T-helper 1 cell treated with Interleukin-12 subunit alpha and Interleukin-12 subunit beta and Interleukin-4 antibody, amounts not matched to agents 30 μg/mL and 1 μg/mL, for 36 hours (primary cell): ENCODE results near the gene NAA20.

Experiments
- H3K27ac Mint-ChIP-seq: one replicate; pipeline ENCODE4 v1.8.0; 2021; ENCODE audit warnings: mild to moderate bottlenecking, mixed read lengths
- H3K27me3 Mint-ChIP-seq: one replicate; pipeline ENCODE4 v1.8.0; 2021; ENCODE audit warnings: low read depth, mixed read lengths
- H3K36me3 Mint-ChIP-seq: one replicate; pipeline ENCODE4 v1.8.0; 2021; ENCODE audit warnings: low read depth, mixed read lengths
- H3K4me1 Mint-ChIP-seq: one replicate; pipeline ENCODE4 v1.8.0; 2021; ENCODE audit warnings: low read depth, mixed read lengths
- H3K4me3 Mint-ChIP-seq: one replicate; pipeline ENCODE4 v1.8.0; 2021; ENCODE audit warnings: mild to moderate bottlenecking, moderate library complexity, mixed read lengths
- H3K9me3 Mint-ChIP-seq: one replicate; pipeline ENCODE4 v1.8.0; 2021; ENCODE audit warnings: mixed read lengths

NAA20 gene

GRCh38 chr20:19977373-19977770 lies 39.8 kb upstream of the NAA20 start:
- Mint-ChIP-seq H3K4me1 (peaks cover 3% of the 10 kb centered on the region), H3K36me3 (no peaks in the 10 kb centered on the region)

GRCh38 chr20:19978511-19979210 lies 38.5 kb upstream of the NAA20 start:
- Mint-ChIP-seq H3K4me1 (peaks cover 3% of the 10 kb centered on the region), H3K27ac (no peak overlapping the region), H3K27me3 (peaks cover 3% of the 10 kb centered on the region), H3K4me3 (no peak overlapping the region), H3K9me3 (no peaks in the 10 kb centered on the region), H3K36me3 (no peaks in the 10 kb centered on the region)

More at GRCh38 chr20:19977373-19977770, 39.8 kb upstream of the NAA20 start:
- H3K27ac Mint-ChIP-seq: no peak overlapping the region
- H3K4me3 Mint-ChIP-seq: no peak overlapping the region
- H3K9me3 Mint-ChIP-seq: no peaks in the 10 kb centered on the region
- peaks cover 3% of the 10 kb centered on the region for H3K27me3 Mint-ChIP-seq

GRCh38 chr20:19981031-19981451 lies 36.1 kb upstream of the NAA20 start:
- Mint-ChIP-seq H3K27me3 (peaks cover 3% of the 10 kb centered on the region), H3K27ac (no peak overlapping the region), H3K36me3 (no peaks in the 10 kb centered on the region), H3K4me3 (no peak overlapping the region), H3K9me3 (no peaks in the 10 kb centered on the region), H3K4me1 (peaks cover 3% of the 10 kb centered on the region)

GRCh38 chr20:19986419-19986818 lies 30.7 kb upstream of the NAA20 start:
- H3K9me3 Mint-ChIP-seq: no peaks in the 10 kb centered on the region
- H3K27me3 Mint-ChIP-seq: no peaks in the 10 kb centered on the region
- no peaks in the 10 kb centered on the region for H3K4me1 Mint-ChIP-seq
- H3K27ac Mint-ChIP-seq: no peak overlapping the region
- H3K4me3 Mint-ChIP-seq: no peak overlapping the region
- no peaks in the 10 kb centered on the region for H3K36me3 Mint-ChIP-seq

- Mint-ChIP-seq H3K27me3 (no peaks in the 10 kb centered on the region), H3K4me3 (no peak overlapping the region), H3K4me1 (no peaks in the 10 kb centered on the region), H3K27ac (no peak overlapping the region), H3K36me3 (no peaks in the 10 kb centered on the region), H3K9me3 (no peaks in the 10 kb centered on the region)
Observed at GRCh38 chr20:19987046-19987445, 30.1 kb upstream of the NAA20 start.

- H3K27ac Mint-ChIP-seq: no peak overlapping the region
- H3K27me3 Mint-ChIP-seq: peaks cover 3% of the 10 kb centered on the region
- no peaks in the 10 kb centered on the region for H3K36me3 Mint-ChIP-seq
- no peaks in the 10 kb centered on the region for H3K9me3 Mint-ChIP-seq
- H3K4me1 Mint-ChIP-seq: no peaks in the 10 kb centered on the region
- H3K4me3 Mint-ChIP-seq: no peak overlapping the region
Observed at GRCh38 chr20:19990850-19991249, 26.3 kb upstream of the NAA20 start.

- H3K4me3 Mint-ChIP-seq: no peak overlapping the region
- peaks cover 3% of the 10 kb centered on the region for H3K27me3 Mint-ChIP-seq
- H3K4me1 Mint-ChIP-seq: no peaks in the 10 kb centered on the region
- no peaks in the 10 kb centered on the region for H3K9me3 Mint-ChIP-seq
- H3K27ac Mint-ChIP-seq: no peak overlapping the region
- no peaks in the 10 kb centered on the region for H3K36me3 Mint-ChIP-seq
Observed at GRCh38 chr20:19991308-19991707, 25.9 kb upstream of the NAA20 start.

- Mint-ChIP-seq H3K4me1 (no peaks in the 10 kb centered on the region), H3K9me3 (no peaks in the 10 kb centered on the region), H3K27me3 (peaks cover 3% of the 10 kb centered on the region), H3K36me3 (no peaks in the 10 kb centered on the region), H3K27ac (no peak overlapping the region), H3K4me3 (no peak overlapping the region)
Observed at GRCh38 chr20:19991854-19992253, 25.3 kb upstream of the NAA20 start.

- peaks cover 3% of the 10 kb centered on the region for H3K27me3 Mint-ChIP-seq
- no peak overlapping the region for H3K27ac Mint-ChIP-seq
- H3K9me3 Mint-ChIP-seq: no peaks in the 10 kb centered on the region
- no peaks in the 10 kb centered on the region for H3K4me1 Mint-ChIP-seq
- H3K4me3 Mint-ChIP-seq: no peak overlapping the region
- no peaks in the 10 kb centered on the region for H3K36me3 Mint-ChIP-seq
Observed at GRCh38 chr20:19992996-19993908, 23.9 kb upstream of the NAA20 start.

- H3K4me3 Mint-ChIP-seq: no peak overlapping the region
- H3K4me1 Mint-ChIP-seq: no peaks in the 10 kb centered on the region
- H3K36me3 Mint-ChIP-seq: no peaks in the 10 kb centered on the region
- H3K9me3 Mint-ChIP-seq: no peaks in the 10 kb centered on the region
- H3K27me3 Mint-ChIP-seq: peaks cover 7% of the 10 kb centered on the region
- no peak overlapping the region for H3K27ac Mint-ChIP-seq
Observed at GRCh38 chr20:19993958-19994669, 23.0 kb upstream of the NAA20 start.

GRCh38 chr20:19995220-19995863 lies 21.8 kb upstream of the NAA20 start:
- Mint-ChIP-seq H3K27me3 (peaks cover 16% of the 10 kb centered on the region), H3K9me3 (no peaks in the 10 kb centered on the region), H3K4me3 (no peak overlapping the region), H3K27ac (no peak overlapping the region), H3K4me1 (no peaks in the 10 kb centered on the region), H3K36me3 (no peaks in the 10 kb centered on the region)

GRCh38 chr20:19996222-19996621 lies 20.9 kb upstream of the NAA20 start:
- H3K36me3 Mint-ChIP-seq: no peaks in the 10 kb centered on the region
- peaks cover 23% of the 10 kb centered on the region for H3K27me3 Mint-ChIP-seq
- H3K27ac Mint-ChIP-seq: no peak overlapping the region
- no peaks in the 10 kb centered on the region for H3K4me1 Mint-ChIP-seq
- no peak overlapping the region for H3K4me3 Mint-ChIP-seq
- no peaks in the 10 kb centered on the region for H3K9me3 Mint-ChIP-seq

- H3K27me3 Mint-ChIP-seq: peaks cover 28% of the 10 kb centered on the region
- no peaks in the 10 kb centered on the region for H3K9me3 Mint-ChIP-seq
- H3K4me3 Mint-ChIP-seq: no peak overlapping the region
- no peaks in the 10 kb centered on the region for H3K36me3 Mint-ChIP-seq
- H3K27ac Mint-ChIP-seq: no peak overlapping the region
- no peaks in the 10 kb centered on the region for H3K4me1 Mint-ChIP-seq
Observed at GRCh38 chr20:19996917-19997316, 20.2 kb upstream of the NAA20 start.

- no peaks in the 10 kb centered on the region for H3K9me3 Mint-ChIP-seq
- H3K4me3 Mint-ChIP-seq: no peak overlapping the region
- H3K36me3 Mint-ChIP-seq: no peaks in the 10 kb centered on the region
- H3K27ac Mint-ChIP-seq: no peak overlapping the region
- peaks cover 9% of the 10 kb centered on the region for H3K4me1 Mint-ChIP-seq
- peaks cover 46% of the 10 kb centered on the region for H3K27me3 Mint-ChIP-seq
Observed at GRCh38 chr20:19998990-19999705, 18.0 kb upstream of the NAA20 start.
